SK-N-SH treated with all-trans-retinoic acid at 6 μM for 48 hours (cell line): ENCODE data around the gene PDGFB.

Experiments
- ATAC-seq: fragments of 200-7000 bp; cut with Tn5 transposase; 3 replicates; pipeline ENCODE4 v1.9.1; 2020; ENCODE audit warnings: mild to moderate bottlenecking, moderate library complexity
- ARNTL ChIP-seq: fragments of 450-650 bp; formaldehyde crosslinking; IDR thresholded peaks from 2 replicates; pipeline ENCODE4 v1.5.0; 2020; ENCODE audit warnings: low read depth, mild to moderate bottlenecking, moderate library complexity, borderline replicate concordance
- BACH2 ChIP-seq: fragments of 250-450 bp; sonication (Bioruptor Pico); IDR thresholded peaks from 2 replicates; pipeline ENCODE4 v1.9.0; 2021; ENCODE audit warnings: mild to moderate bottlenecking, borderline replicate concordance
- CREB5 ChIP-seq: fragments of 250-450 bp; sonication (Bioruptor Pico); IDR thresholded peaks from 2 replicates; pipeline ENCODE4 v1.5.1; 2020; ENCODE audit warnings: low read depth, mild to moderate bottlenecking, moderate library complexity
- CSDC2 ChIP-seq: fragments of 250-450 bp; sonication (Bioruptor Pico); IDR thresholded peaks from 2 replicates; pipeline ENCODE4 v1.5.0; 2020; ENCODE audit warnings: mild to moderate bottlenecking, moderate library complexity
- CSRNP3 ChIP-seq: fragments of 250-450 bp; sonication (Bioruptor Pico); IDR thresholded peaks from 2 replicates; pipeline ENCODE4 v1.5.1; 2021; ENCODE audit warnings: mild to moderate bottlenecking, moderate library complexity
- ESRRG ChIP-seq: fragments of 250-450 bp; sonication (Bioruptor Pico); IDR thresholded peaks from 2 replicates; pipeline ENCODE4 v1.6.1; 2021; ENCODE audit warnings: mild to moderate bottlenecking
- ISL1 ChIP-seq: fragments of 250-450 bp; sonication (Bioruptor Pico); IDR thresholded peaks from 2 replicates; pipeline ENCODE4 v2.1.2; 2022; ENCODE audit warnings: mild to moderate bottlenecking, moderate library complexity
- OSR1 ChIP-seq: fragments of 250-450 bp; sonication (Bioruptor Pico); IDR thresholded peaks from 2 replicates; pipeline ENCODE4 v1.8.0; 2022; ENCODE audit warnings: moderate library complexity, mild to moderate bottlenecking, inconsistent platforms
- PATZ1 ChIP-seq: fragments of 250-450 bp; sonication (Bioruptor Pico); IDR thresholded peaks from 2 replicates; pipeline ENCODE4 v1.8.0; 2020; ENCODE audit warnings: mild to moderate bottlenecking, moderate library complexity, borderline replicate concordance
- POU6F1 ChIP-seq: fragments of 250-450 bp; sonication (Bioruptor Pico); IDR thresholded peaks from 2 replicates; pipeline ENCODE4 v1.8.0; 2021; ENCODE audit warnings: low read depth, mild to moderate bottlenecking, moderate library complexity, borderline replicate concordance
- PPARA ChIP-seq: fragments of 250-450 bp; sonication (Bioruptor Pico); IDR thresholded peaks from 2 replicates; pipeline ENCODE4 v1.5.0; 2020; ENCODE audit warnings: mild to moderate bottlenecking, borderline replicate concordance
- RARB ChIP-seq: fragments of 250-450 bp; sonication (Bioruptor Pico); IDR thresholded peaks from 2 replicates; pipeline ENCODE4 v1.8.0; 2021; ENCODE audit warnings: mild to moderate bottlenecking, moderate library complexity
- SNAI2 ChIP-seq: fragments of 250-450 bp; sonication (Bioruptor Pico); IDR thresholded peaks from 2 replicates; pipeline ENCODE4 v1.5.0; 2020; ENCODE audit warnings: mild to moderate bottlenecking, moderate library complexity
- TCF4 ChIP-seq: fragments of 250-450 bp; sonication (Bioruptor Pico); IDR thresholded peaks from 2 replicates; pipeline ENCODE4 v1.8.0; 2021; ENCODE audit warnings: mild to moderate bottlenecking, moderate library complexity, borderline replicate concordance
- TOX ChIP-seq: fragments of 250-450 bp; sonication (Bioruptor Pico); IDR thresholded peaks from 2 replicates; pipeline ENCODE4 v1.8.0; 2021; ENCODE audit warnings: mild to moderate bottlenecking, moderate library complexity, borderline replicate concordance
- TSHZ2 ChIP-seq: fragments of 250-450 bp; sonication (Bioruptor Pico); IDR thresholded peaks from 2 replicates; pipeline ENCODE4 v1.5.0; 2020; ENCODE audit warnings: mild to moderate bottlenecking, moderate library complexity
- ZC3H10 ChIP-seq: fragments of 250-450 bp; sonication (Bioruptor Pico); IDR thresholded peaks from 2 replicates; pipeline ENCODE4 v1.5.1; 2021; ENCODE audit warnings: mild to moderate bottlenecking, moderate library complexity
- ZFP3 ChIP-seq: fragments of 250-450 bp; sonication (Bioruptor Pico); IDR thresholded peaks from 2 replicates; pipeline ENCODE4 v1.5.0; 2020; ENCODE audit warnings: mild to moderate bottlenecking, moderate library complexity
- ZFP30 ChIP-seq: fragments of 450-650 bp; formaldehyde crosslinking; IDR thresholded peaks from 2 replicates; pipeline ENCODE4 v1.5.0; 2022; ENCODE audit warnings: mild to moderate bottlenecking, moderate library complexity
- ZNF565 ChIP-seq: fragments of 450-650 bp; formaldehyde crosslinking; conservative IDR thresholded peaks from 2 replicates; pipeline ENCODE4 v1.5.0; 2020; ENCODE audit warnings: low read depth, mild to moderate bottlenecking, moderate library complexity
- ZNF8 ChIP-seq: fragments of 450-650 bp; formaldehyde crosslinking; IDR thresholded peaks from 2 replicates; pipeline ENCODE4 v1.5.0; 2020; ENCODE audit warnings: mild to moderate bottlenecking, moderate library complexity

The PDGFB gene

GRCh38 chr22:39243439-39244135, 1.2 kb downstream of the PDGFB start (continued):
- no peak for TF ChIP-seq POU6F1 (CRISPR knock-in tag)
- TF ChIP-seq PPARA (CRISPR knock-in tag): no peak
- no peak for TF ChIP-seq TOX (CRISPR knock-in tag)

GRCh38 chr22:39242595-39243438, 2.0 kb downstream of the PDGFB start:
- no peak; the same call in 2 of the 3 replicates for ATAC-seq
- TF ChIP-seq TOX (CRISPR knock-in tag) (no peak), CSDC2 (CRISPR knock-in tag) (no peak)

- TF ChIP-seq ARNTL (CRISPR knock-in tag): no peak
- no peak for TF ChIP-seq CREB5 (CRISPR knock-in tag)
- TF ChIP-seq CSRNP3 (CRISPR knock-in tag): no peak
- TF ChIP-seq PPARA (CRISPR knock-in tag): no peak
- TF ChIP-seq ZFP30 (CRISPR knock-in tag): no peak
- TF ChIP-seq ISL1 (CRISPR knock-in tag): no peak
- TF ChIP-seq ZFP3 (CRISPR knock-in tag): no peak
- TF ChIP-seq POU6F1 (CRISPR knock-in tag): no peak
- no peak for TF ChIP-seq BACH2
- no peak for TF ChIP-seq TSHZ2 (CRISPR knock-in tag)
- no peak for TF ChIP-seq RARB
- no peak for TF ChIP-seq SNAI2 (CRISPR knock-in tag)
- no peak for TF ChIP-seq ZC3H10 (CRISPR knock-in tag)
- no peak for TF ChIP-seq OSR1 (CRISPR knock-in tag)
- no peak for TF ChIP-seq ZNF565 (CRISPR knock-in tag)
- TF ChIP-seq TCF4 (CRISPR knock-in tag): no peak
- TF ChIP-seq PATZ1 (CRISPR knock-in tag): no peak
- TF ChIP-seq ESRRG (CRISPR knock-in tag): no peak
- TF ChIP-seq ZNF8: no peak
- no peak for ATAC-seq
Observed at GRCh38 chr22:39241794-39242594, 2.8 kb downstream of the PDGFB start.
